ENCODE data around the gene TPSB2.
A peak's percentile ranks its signal among the peaks of the same experiment; 100 is the strongest.

Gene TPSB2

GRCh38 chr16:1184156-1184868, 45.7 kb downstream of the TPSB2 start:
- no peak for TF ChIP-seq ZFP3 (CRISPR knock-in tag; IDR thresholded peaks at IDR 0.05)
- TF ChIP-seq, protein P1, sequence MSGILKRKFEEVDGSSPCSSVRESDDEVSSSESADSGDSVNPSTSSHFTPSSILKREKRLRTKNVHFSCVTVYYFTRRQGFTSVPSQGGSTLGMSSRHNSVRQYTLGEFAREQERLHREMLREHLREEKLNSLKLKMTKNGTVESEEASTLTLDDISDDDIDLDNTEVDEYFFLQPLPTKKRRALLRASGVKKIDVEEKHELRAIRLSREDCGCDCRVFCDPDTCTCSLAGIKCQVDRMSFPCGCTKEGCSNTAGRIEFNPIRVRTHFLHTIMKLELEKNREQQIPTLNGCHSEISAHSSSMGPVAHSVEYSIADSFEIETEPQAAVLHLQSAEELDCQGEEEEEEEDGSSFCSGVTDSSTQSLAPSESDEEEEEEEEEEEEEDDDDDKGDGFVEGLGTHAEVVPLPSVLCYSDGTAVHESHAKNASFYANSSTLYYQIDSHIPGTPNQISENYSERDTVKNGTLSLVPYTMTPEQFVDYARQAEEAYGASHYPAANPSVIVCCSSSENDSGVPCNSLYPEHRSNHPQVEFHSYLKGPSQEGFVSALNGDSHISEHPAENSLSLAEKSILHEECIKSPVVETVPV (CRISPR knock-in tag; IDR thresholded peaks at IDR 0.05): no peak
- ATAC-seq: peak; percentile 29

DNA sequence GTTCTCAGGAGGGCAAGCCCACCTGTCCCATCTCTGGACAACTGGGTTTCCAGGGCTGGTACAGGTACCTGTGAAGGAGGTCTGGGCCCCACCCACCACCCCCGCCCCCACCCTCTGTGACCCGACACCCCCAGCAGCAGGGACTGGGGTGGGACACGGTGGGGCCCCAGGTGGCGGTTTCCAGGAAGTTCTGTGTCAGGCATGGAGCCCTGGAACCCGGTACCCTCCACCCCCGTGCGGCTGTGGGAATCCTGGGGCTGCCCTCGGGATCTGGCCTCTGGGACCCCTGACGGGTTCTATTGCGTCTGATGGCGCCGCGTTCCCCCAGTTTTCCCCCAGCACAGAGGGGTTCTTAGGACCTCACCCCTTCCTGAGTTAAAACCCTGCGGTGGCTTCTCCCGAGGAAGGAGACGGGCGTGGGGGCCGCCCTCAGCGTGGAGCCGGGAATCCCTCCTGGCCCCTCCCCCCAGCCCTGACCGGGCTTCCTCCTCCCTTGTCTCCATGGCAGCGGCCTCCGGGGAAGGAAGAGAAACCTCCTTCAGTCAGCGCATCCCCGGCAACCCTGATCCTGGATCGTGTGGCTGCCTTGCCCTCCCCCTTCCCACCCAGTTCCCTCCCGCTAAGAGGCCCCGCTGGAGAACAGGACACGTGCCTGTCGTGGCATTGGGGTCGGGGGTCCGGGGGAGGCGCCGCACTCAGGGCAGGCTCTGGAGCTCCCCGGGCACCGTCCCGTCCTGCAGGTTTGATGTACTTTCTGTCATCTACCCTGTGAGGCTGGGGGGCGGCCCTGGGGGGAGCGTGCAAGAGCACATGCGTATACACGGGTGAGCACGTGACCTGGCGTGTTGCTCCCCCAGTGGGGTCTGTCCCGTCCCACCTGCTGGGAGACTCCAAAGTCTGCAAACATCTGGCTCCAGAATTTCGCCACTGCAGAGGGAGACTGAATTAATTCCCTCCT, 46.8 kb downstream of the TPSB2 start:
- peak; percentile 59 for ATAC-seq
- TF ChIP-seq GLIS3 (CRISPR knock-in tag; IDR thresholded peaks at IDR 0.05): no peak

DNA sequence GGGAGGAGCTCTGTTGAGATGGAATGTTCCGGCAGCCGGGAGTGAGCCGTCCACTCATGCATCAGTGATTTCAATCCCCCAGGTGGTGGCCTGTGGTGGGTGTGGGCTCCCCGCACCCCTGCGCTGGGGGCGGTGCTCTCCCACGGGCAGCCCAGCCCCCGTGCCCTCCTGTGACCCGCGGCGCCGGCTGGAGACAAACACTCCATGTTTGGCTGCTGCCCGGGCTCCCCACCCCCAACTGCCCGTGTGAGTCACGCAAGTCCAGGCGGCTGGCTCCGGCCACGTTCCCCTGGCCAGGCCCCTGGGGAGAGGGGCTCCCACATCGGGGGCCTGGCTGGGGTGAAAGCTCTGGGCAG, 47.7 kb downstream of the TPSB2 start:
- TF ChIP-seq TSHZ2 (CRISPR knock-in tag; IDR thresholded peaks at IDR 0.05) (no peak), ZNF565 (CRISPR knock-in tag; conservative IDR thresholded peaks at IDR 0.05; ENCODE audit: low read depth) (no peak), ZNF8 (CRISPR knock-in tag; IDR thresholded peaks at IDR 0.05) (no peak), PPARA (CRISPR knock-in tag; IDR thresholded peaks at IDR 0.05; ENCODE audit: borderline replicate concordance) (no peak), CSDC2 (CRISPR knock-in tag; IDR thresholded peaks at IDR 0.05) (no peak), CREB5 (CRISPR knock-in tag; IDR thresholded peaks at IDR 0.05; ENCODE audit: low read depth) (no peak), POU6F1 (CRISPR knock-in tag; IDR thresholded peaks at IDR 0.05; ENCODE audit: borderline replicate concordance, low read depth) (no peak), RARB (CRISPR knock-in tag; IDR thresholded peaks at IDR 0.05) (no peak), ZFP30 (CRISPR knock-in tag; IDR thresholded peaks at IDR 0.05) (no peak), GLIS3 (CRISPR knock-in tag; IDR thresholded peaks at IDR 0.05) (no peak), TCF4 (CRISPR knock-in tag; IDR thresholded peaks at IDR 0.05; ENCODE audit: borderline replicate concordance) (no peak), ZFP3 (CRISPR knock-in tag; IDR thresholded peaks at IDR 0.05) (no peak)
- ATAC-seq: peak; percentile 60

DNA sequence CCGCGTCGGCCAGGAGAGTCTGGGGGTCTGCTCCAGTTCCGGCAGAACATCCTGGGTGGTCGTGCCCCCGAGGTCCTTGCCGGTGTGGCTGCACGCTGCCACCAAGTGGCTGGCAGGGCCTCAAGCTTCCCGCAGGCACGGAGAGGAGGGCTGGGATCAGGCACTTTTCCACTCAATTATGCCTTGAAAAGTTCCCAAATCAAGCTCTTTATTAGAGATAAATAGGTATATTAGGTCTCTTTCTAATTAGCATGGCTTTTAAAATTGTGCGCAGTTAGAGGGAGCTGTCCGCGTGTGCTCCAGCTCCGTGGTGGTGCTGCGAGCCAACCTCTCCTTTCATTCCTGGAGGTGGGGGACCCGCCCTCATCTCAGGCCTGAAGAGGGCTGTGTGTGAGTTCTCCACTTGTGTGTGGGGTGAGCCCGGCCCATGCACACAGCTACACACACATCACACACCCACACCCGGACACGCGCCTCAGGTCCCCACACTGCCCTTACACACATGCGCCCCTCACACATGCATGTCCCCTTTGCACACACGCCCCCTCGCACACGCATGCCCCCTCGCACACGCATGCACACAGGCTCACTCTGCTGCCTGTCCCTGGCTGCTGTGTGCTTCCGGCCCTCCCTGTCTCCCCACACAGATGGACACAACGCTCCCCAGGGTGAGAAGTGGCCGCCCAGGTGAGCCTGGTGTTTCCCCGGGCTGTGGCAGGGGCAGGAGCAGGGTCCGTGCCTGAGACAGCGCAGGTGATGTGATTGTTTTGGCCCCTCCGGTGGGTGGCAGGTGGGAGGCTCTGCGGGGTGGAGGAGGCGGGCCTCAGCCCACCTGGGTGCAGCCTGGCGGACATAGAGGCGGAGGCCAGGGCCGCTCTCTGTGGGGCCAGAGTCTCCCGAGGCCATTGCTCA, 48.3 kb downstream of the TPSB2 start:
- TF ChIP-seq GLIS3 (CRISPR knock-in tag; IDR thresholded peaks at IDR 0.05): no peak
- TF ChIP-seq, protein P2, sequence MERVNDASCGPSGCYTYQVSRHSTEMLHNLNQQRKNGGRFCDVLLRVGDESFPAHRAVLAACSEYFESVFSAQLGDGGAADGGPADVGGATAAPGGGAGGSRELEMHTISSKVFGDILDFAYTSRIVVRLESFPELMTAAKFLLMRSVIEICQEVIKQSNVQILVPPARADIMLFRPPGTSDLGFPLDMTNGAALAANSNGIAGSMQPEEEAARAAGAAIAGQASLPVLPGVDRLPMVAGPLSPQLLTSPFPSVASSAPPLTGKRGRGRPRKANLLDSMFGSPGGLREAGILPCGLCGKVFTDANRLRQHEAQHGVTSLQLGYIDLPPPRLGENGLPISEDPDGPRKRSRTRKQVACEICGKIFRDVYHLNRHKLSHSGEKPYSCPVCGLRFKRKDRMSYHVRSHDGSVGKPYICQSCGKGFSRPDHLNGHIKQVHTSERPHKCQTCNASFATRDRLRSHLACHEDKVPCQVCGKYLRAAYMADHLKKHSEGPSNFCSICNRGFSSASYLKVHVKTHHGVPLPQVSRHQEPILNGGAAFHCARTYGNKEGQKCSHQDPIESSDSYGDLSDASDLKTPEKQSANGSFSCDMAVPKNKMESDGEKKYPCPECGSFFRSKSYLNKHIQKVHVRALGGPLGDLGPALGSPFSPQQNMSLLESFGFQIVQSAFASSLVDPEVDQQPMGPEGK (CRISPR knock-in tag; IDR thresholded peaks at IDR 0.05; ENCODE audit: borderline replicate concordance): no peak
- no peak for TF ChIP-seq OSR1 (CRISPR knock-in tag; IDR thresholded peaks at IDR 0.05)
- no peak for TF ChIP-seq ZFP3 (CRISPR knock-in tag; IDR thresholded peaks at IDR 0.05)
- TF ChIP-seq CSDC2 (CRISPR knock-in tag; IDR thresholded peaks at IDR 0.05): no peak
- TF ChIP-seq, protein P1 (CRISPR knock-in tag; IDR thresholded peaks at IDR 0.05): no peak
- TF ChIP-seq ZNF565 (CRISPR knock-in tag; conservative IDR thresholded peaks at IDR 0.05; ENCODE audit: low read depth): no peak
- no peak for TF ChIP-seq PPARA (CRISPR knock-in tag; IDR thresholded peaks at IDR 0.05; ENCODE audit: borderline replicate concordance)
- TF ChIP-seq RARB (CRISPR knock-in tag; IDR thresholded peaks at IDR 0.05): no peak
- no peak for TF ChIP-seq BACH2 (CRISPR knock-in tag; IDR thresholded peaks at IDR 0.05; ENCODE audit: borderline replicate concordance)
- TF ChIP-seq ZNF8 (CRISPR knock-in tag; IDR thresholded peaks at IDR 0.05): no peak
- TF ChIP-seq ZNF70 (CRISPR knock-in tag; IDR thresholded peaks at IDR 0.05): no peak
- no peak for TF ChIP-seq CREB5 (CRISPR knock-in tag; IDR thresholded peaks at IDR 0.05; ENCODE audit: low read depth)
- TF ChIP-seq TOX (CRISPR knock-in tag; IDR thresholded peaks at IDR 0.05; ENCODE audit: borderline replicate concordance): no peak
- no peak for TF ChIP-seq ISL1 (CRISPR knock-in tag; IDR thresholded peaks at IDR 0.05)
- ATAC-seq: no peak

Measured in SK-N-SH treated with all-trans-retinoic acid at 6 μM for 48 hours (cell line).